Spleen (tissue), 11 donors: ENCODE results near the gene DAPK1. TPM values are rescaled to one million over a fixed set of nuclear protein-coding genes. Genes with fewer than 3 reads are reported as not detected.

Source experiments
- DNase-seq: peaks from one replicate; pipeline ENCODE4 v3.0.0-alpha.2; 2020
- H3K27ac ChIP-seq, 8 donors: fragments of 200-600 bp; sonication (generic) in 7 of 8; 1 replicate in 4 of 8; 2 replicates in 4 of 8; pipeline versions ENCODE4 v1.5.0 to v1.8.0; 2016 to 2021; ENCODE audit warnings: inconsistent platforms in 4 of 8, mild to moderate bottlenecking in 4 of 8, moderate library complexity in 1 of 8
- H3K27me3 ChIP-seq, 7 donors: fragments of 200-600 bp; sonication (generic) in 6 of 7; replicated peaks in 1 of 7; 1 replicate in 4 of 7; 2 replicates in 3 of 7; pipeline versions ENCODE4 v1.5.0 to v1.8.0; 2016 to 2021; ENCODE audit warnings: inconsistent platforms in 3 of 7, mild to moderate bottlenecking in 1 of 7
- H3K36me3 ChIP-seq, 6 donors: fragments of 200-600 bp; sonication (generic) in 5 of 6; 1 replicate in 4 of 6; 2 replicates in 2 of 6; pipeline versions ENCODE4 v1.5.0 to v1.8.0; 2016 to 2021; ENCODE audit warnings: inconsistent platforms in 2 of 6
- H3K4me1 ChIP-seq, 6 donors: fragments of 200-600 bp; sonication (generic) in 5 of 6; 1 replicate in 3 of 6; 2 replicates in 3 of 6; pipeline versions ENCODE4 v1.5.0 to v1.8.0; 2016 to 2021; ENCODE audit warnings: inconsistent platforms in 3 of 6
- H3K4me3 ChIP-seq, 8 donors: fragments of 200-600 bp; sonication (generic) in 7 of 8; 1 replicate in 4 of 8; 2 replicates in 4 of 8; pipeline versions ENCODE4 v1.5.0 to v1.8.0; 2016 to 2021; ENCODE audit warnings: inconsistent platforms in 4 of 8, mild to moderate bottlenecking in 4 of 8, moderate library complexity in 2 of 8
- H3K9me3 ChIP-seq, 8 donors: fragments of 200-600 bp; sonication (generic) in 7 of 8; 1 replicate in 4 of 8; 2 replicates in 4 of 8; pipeline versions ENCODE4 v1.5.0 to v1.8.0; 2016 to 2021; ENCODE audit warnings: inconsistent platforms in 4 of 8
- POLR2A ChIP-seq, 3 donors: fragments of 450-650 bp; IDR thresholded peaks; one replicate each; pipeline ENCODE4 v1.5.1; 2017; ENCODE audit warnings: antibody characterized with exemption in 3 of 3, mild to moderate bottlenecking in 1 of 3
- POLR2AphosphoS5 ChIP-seq, 3 donors: sonication (generic); formaldehyde crosslinking; IDR thresholded peaks; one replicate each; pipeline ENCODE4 v1.5.1; 2017; ENCODE audit warnings: antibody characterized with exemption in 3 of 3
- WGBS, 5 donors: extraction: QIAGEN DNeasy Blood & Tissue Kit in 3 of 5; methylation state at CpG; one replicate each; pipeline versions ENCODE4 v1.1.5 to v1.1.7; 2013 to 2018; 5-methylcytosine and 5-hydroxymethylcytosine counted together
- intact Hi-C: fragments of 100-400 bp; cut with DNase I; formaldehyde crosslinking; loops from one replicate; pipeline ENCODE4 v1.15.0; 2023; ENCODE audit warnings: low total_unique reads
- polyA plus RNA-seq, 3 donors: library from polyadenylated mRNA; stranded (reverse); fragments of 200-250 nt; gene quantifications; one replicate each; pipeline ENCODE4 v1.2.1, GENCODE V29; 2013
- total RNA-seq, 7 donors: library from RNA; depleted of rRNA in 3 of 7; stranded (reverse); fragments of >200 nt in 3 of 7; fragmentation: NEBNext Ultra II Directional in 4 of 7; extraction: Animal tissue kit (Norgen Biotek cat#: 25700) in 4 of 7; gene quantifications; one replicate each; pipeline versions ENCODE4 v1.1.0 to v1.2.1, GENCODE V29; 2016 to 2021
- TF ChIP-seq, protein P1 (sequence below), 11 experiments: fragments of 200-600 bp in 7 of 11; fragments of 450-650 bp in 4 of 11; sonication (generic) in 4 of 11; IDR thresholded peaks in 8 of 11; conservative IDR thresholded peaks in 3 of 11; 1 replicate in 7 of 11; 2 replicates in 4 of 11; pipeline versions ENCODE4 v1.4.0 to v1.8.0; 2016 to 2021; ENCODE audit warnings: antibody characterized with exemption in 11 of 11, inconsistent platforms in 4 of 11, mild to moderate bottlenecking in 1 of 11
- donor health status: healthy with polysubstance abuse.
- donor health status: DM: no; HTN: no; CAD: no; lungs with moderate emphysema.
- donor health status: DM: no; HTN: no; CAD: no.
- donor health status: Bipolar disorder and iron deficiency.
- donor health status: healthy.
- donor health status: DM: no; HTN: no; CAD: no.
- donor health status: DM: yes; HTN: yes; CAD: no.

Gene DAPK1
- total and polyA plus RNA-seq, 10 donors = 6.4 to 126 (median 102) TPM

DNA sequence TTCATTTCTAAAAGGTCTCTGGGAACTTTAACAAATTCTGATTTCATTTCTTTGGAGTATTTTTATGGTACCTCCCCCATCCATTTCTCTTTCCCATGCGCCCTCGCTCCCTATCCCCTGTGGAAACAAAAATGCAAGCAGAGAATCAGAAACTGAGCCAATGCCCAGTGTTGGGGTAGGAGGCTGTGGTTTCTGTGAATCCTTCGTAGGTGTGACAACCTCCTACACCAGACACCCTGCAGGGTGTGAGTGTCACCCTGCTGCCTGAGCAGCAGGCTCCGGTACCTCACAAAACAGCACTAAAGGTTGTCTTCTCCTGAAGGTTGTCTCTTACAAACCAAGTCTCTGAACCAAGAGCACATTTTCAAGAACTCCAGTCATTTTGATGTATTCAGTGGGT is 124.4 kb downstream of the DAPK1 start:
- no peak for DNase-seq
- intact Hi-C loops = no loop called here
- WGBS, 5 donors = 81 to 88% (median 84%) methylated on average over 4 of the region's 4 CpGs
- Histone ChIP-seq H3K9me3 (peaks cover 0 to 12% (median 0%) of the 10 kb centered on the region in 8 donors), H3K4me3 (no peak overlapping the region), H3K27ac (no peak overlapping the region), H3K27me3 (no peaks in the 10 kb centered on the region), H3K4me1 (no peaks in the 10 kb centered on the region), H3K36me3 (peaks cover 0 to 5% (median 0%) of the 10 kb centered on the region in 6 donors)
- TF ChIP-seq POLR2AphosphoS5 (IDR thresholded peaks at IDR 0.05) (no peak), POLR2A (IDR thresholded peaks at IDR 0.05) (no peak)
- TF ChIP-seq, protein P1, sequence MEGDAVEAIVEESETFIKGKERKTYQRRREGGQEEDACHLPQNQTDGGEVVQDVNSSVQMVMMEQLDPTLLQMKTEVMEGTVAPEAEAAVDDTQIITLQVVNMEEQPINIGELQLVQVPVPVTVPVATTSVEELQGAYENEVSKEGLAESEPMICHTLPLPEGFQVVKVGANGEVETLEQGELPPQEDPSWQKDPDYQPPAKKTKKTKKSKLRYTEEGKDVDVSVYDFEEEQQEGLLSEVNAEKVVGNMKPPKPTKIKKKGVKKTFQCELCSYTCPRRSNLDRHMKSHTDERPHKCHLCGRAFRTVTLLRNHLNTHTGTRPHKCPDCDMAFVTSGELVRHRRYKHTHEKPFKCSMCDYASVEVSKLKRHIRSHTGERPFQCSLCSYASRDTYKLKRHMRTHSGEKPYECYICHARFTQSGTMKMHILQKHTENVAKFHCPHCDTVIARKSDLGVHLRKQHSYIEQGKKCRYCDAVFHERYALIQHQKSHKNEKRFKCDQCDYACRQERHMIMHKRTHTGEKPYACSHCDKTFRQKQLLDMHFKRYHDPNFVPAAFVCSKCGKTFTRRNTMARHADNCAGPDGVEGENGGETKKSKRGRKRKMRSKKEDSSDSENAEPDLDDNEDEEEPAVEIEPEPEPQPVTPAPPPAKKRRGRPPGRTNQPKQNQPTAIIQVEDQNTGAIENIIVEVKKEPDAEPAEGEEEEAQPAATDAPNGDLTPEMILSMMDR (IDR thresholded peaks at IDR 0.05 in 8 of 11, conservative IDR thresholded peaks at IDR 0.05 in 3 of 11) = no peak

DNA sequence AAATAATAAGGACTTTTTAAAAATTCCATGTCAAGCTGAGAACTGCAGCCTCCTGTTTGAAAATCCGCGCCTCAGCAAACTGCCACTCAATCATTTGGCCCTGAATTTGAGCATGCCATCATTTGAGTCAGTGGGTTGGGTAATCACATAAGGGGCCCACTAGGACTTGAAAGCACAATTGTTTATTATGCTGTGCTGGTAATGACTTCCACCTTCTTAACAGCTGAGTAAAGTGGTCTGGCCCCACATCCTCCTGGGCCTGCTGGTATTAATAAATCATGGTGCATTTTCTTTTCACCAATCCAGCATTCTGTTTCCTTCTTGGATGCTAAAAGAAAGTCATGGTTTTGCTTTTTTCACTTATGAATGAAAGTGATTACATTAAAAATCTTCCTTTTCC is 125.3 kb downstream of the DAPK1 start:
- intact Hi-C loops = no loop called here
- Histone ChIP-seq H3K36me3 (peaks cover 0 to 5% (median 0%) of the 10 kb centered on the region in 6 donors), H3K9me3 (peaks cover 0 to 12% (median 0%) of the 10 kb centered on the region in 8 donors), H3K27ac (no peak overlapping the region), H3K4me3 (no peak overlapping the region), H3K4me1 (no peaks in the 10 kb centered on the region), H3K27me3 (no peaks in the 10 kb centered on the region)
- DNase-seq = no peak
- WGBS, 5 donors = 58 to 90% (median 77%) methylated on average over 2 of the region's 2 CpGs
- TF ChIP-seq POLR2A (IDR thresholded peaks at IDR 0.05) (no peak), POLR2AphosphoS5 (IDR thresholded peaks at IDR 0.05) (no peak)
- TF ChIP-seq, protein P1 (IDR thresholded peaks at IDR 0.05 in 8 of 11, conservative IDR thresholded peaks at IDR 0.05 in 3 of 11) = no peak

DNA sequence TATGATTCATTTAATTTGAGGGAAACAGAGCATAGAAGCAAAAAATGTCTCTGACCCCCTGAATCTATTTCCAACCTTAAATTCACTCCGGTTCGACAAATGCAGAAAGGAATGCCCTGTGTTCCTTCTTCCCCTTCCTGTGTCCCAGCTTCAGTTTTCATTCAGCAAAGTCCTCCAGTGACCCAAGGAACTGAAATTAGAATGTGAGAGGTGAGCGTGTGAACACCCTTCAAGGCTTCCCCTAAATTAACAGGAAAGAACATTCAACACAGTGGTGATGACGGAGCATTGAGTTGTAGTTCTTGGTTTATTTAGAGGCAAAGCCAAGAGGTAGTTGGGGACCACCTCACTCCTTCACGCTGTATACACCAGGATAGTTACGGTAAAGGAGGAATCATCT is 130.7 kb downstream of the DAPK1 start:
- H3K9me3 ChIP-seq = peaks cover 0 to 16% (median 0%) of the 10 kb centered on the region in 8 donors
- 82 to 92% (median 85%) methylated on average over 6 of the region's 6 CpGs for WGBS, 5 donors
- intact Hi-C loops = no loop called here
- no peak for TF ChIP-seq POLR2A (IDR thresholded peaks at IDR 0.05)
- TF ChIP-seq, protein P1 (IDR thresholded peaks at IDR 0.05 in 8 of 11, conservative IDR thresholded peaks at IDR 0.05 in 3 of 11) = no peak
- peak in 1 of 3 donors; percentile 19 for TF ChIP-seq POLR2AphosphoS5 (IDR thresholded peaks at IDR 0.05)
- H3K27me3 ChIP-seq = no peaks in the 10 kb centered on the region
- no peak for DNase-seq
- peak overlapping the region in 4 of 8 donors; percentile 12 to 57 (median 34) for H3K27ac ChIP-seq
- no peaks in the 10 kb centered on the region for H3K36me3 ChIP-seq
- H3K4me3 ChIP-seq = no peak overlapping the region
- no peaks in the 10 kb centered on the region for H3K4me1 ChIP-seq

DNA sequence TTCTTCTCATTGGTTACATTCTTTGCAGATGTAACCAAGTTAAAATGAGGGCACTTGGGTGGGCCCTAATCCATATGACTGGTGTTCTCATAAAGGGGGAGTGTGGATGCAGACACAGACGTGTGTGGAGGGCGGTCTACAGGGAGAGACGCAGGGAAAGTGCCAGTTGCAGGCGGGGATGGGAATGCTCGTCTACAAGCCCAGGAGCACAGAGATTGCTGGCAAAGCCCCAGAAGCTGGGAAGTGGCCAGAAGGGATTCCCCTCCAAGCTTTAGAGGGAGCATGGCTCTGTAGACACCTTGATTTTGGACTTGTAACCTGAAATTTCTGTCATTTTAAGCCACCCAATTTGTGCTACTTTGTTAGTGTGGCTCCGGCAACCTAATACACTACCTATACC is 131.4 kb downstream of the DAPK1 start:
- TF ChIP-seq POLR2AphosphoS5 (IDR thresholded peaks at IDR 0.05) (no peak), POLR2A (IDR thresholded peaks at IDR 0.05) (no peak)
- TF ChIP-seq, protein P1 (IDR thresholded peaks at IDR 0.05 in 8 of 11, conservative IDR thresholded peaks at IDR 0.05 in 3 of 11) = no peak
- Histone ChIP-seq H3K27me3 (no peaks in the 10 kb centered on the region), H3K9me3 (peaks cover 0 to 13% (median 0%) of the 10 kb centered on the region in 8 donors), H3K27ac (peak overlapping the region in 4 of 8 donors; percentile 6 to 48 (median 24)), H3K4me3 (no peak overlapping the region), H3K36me3 (peaks cover 0 to 1% (median 0%) of the 10 kb centered on the region in 6 donors), H3K4me1 (no peaks in the 10 kb centered on the region)
- no peak for DNase-seq
- intact Hi-C loops = no loop called here
- WGBS, 5 donors = 82 to 94% (median 92%) methylated on average over 6 of the region's 6 CpGs
